ENCODE measurements around the gene COL4A2.
"Not testable (repeated sequence)": the region's sequence is repeated elsewhere in the genome, so short reads cannot be mapped to it uniquely, and the experiment has no call there.

GRCh38 chr13:110453091-110453490 lies 146.0 kb downstream of the COL4A2 start:
- TF ChIP-seq CTCF, POLR2A (IDR thresholded peaks at IDR 0.05): not testable (repeated sequence)
